HCT116 (cell line): ENCODE results near the gene IRAK2.

Experiments used
- ELF1 ChIP-seq: IDR thresholded peaks from 2 replicates; pipeline ENCODE4 v1.6.1; 2012; ENCODE audit warnings: low read depth, borderline replicate concordance
- EZH2phosphoT487 ChIP-seq: fragments of 200-600 bp; IDR thresholded peaks from 2 replicates; pipeline ENCODE4 v1.6.1; 2018; ENCODE audit warnings: antibody characterized with exemption, borderline replicate concordance
- POLR2A ChIP-seq: IDR thresholded peaks from 2 replicates; pipeline ENCODE4 v1.7.0; 2011; ENCODE audit warnings: borderline replicate concordance; ENCODE audit not compliant: insufficient read depth, insufficient read length; ENCODE audit errors: extremely low read depth
- RAD21 ChIP-seq: IDR thresholded peaks from 2 replicates; pipeline ENCODE4 v1.6.1; 2012; ENCODE audit warnings: low read depth, mild to moderate bottlenecking
- TCF7L2 ChIP-seq: IDR thresholded peaks from 2 replicates; pipeline ENCODE4 v1.7.0; 2011; ENCODE audit warnings: borderline replicate concordance, inconsistent platforms; ENCODE audit not compliant: insufficient read depth, insufficient read length; ENCODE audit errors: extremely low read depth
- YY1 ChIP-seq: IDR thresholded peaks from 2 replicates; pipeline ENCODE4 v1.6.1; 2011; ENCODE audit warnings: low read length, low read depth, moderate library complexity, mild to moderate bottlenecking; ENCODE audit not compliant: insufficient replicate concordance; ENCODE audit errors: extremely low read depth
- ZBTB33 ChIP-seq: IDR thresholded peaks from 2 replicates; pipeline ENCODE4 v1.6.1; 2011; ENCODE audit warnings: mild to moderate bottlenecking, low read length, moderate library complexity; ENCODE audit not compliant: insufficient replicate concordance; ENCODE audit errors: extremely low read depth
- TF ChIP-seq, protein P1 (sequence below), 3 experiments: fragments of 200-600 bp in 1 of 3; sonication (generic) in 1 of 3; IDR thresholded peaks in 2 of 3; conservative IDR thresholded peaks in 1 of 3; 2 replicates each; pipeline ENCODE4 v1.5.1; 2012 to 2017; ENCODE audit warnings: low read depth in 2 of 3, low read length in 2 of 3, antibody characterized with exemption in 1 of 3, borderline replicate concordance in 1 of 3, control low read depth in 1 of 3, mild to moderate bottlenecking in 1 of 3, mixed read lengths in 1 of 3, mixed run types in 1 of 3, moderate library complexity in 1 of 3; ENCODE audit not compliant: insufficient read depth in 1 of 3
- TF ChIP-seq, protein P2 (sequence below): IDR thresholded peaks from 2 replicates; pipeline ENCODE4 v1.6.1; 2012; ENCODE audit warnings: low read depth
- TF ChIP-seq, protein P3 (sequence below): IDR thresholded peaks from 2 replicates; pipeline ENCODE4 v1.6.1; 2012

DNA sequence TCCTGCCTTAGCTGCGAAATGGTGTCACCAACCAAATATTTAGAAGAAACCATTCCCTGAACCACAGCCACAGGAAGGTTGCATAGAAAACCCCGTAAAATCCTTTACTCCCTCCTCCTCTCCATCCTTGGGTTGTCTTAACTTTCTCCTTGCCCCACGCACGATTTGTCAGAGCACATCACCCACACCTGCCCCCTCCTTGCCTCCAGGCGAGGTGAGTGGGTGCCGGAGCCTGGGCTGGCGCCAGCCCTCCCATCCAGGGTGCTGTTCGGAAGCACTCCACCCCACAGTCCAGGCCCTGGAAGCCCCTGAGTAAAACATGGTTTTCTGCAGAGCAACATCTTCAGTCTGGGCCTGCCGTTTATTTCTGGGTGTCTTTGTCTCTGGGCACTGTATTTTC, 124.4 kb downstream of the IRAK2 start:
- TF ChIP-seq TCF7L2 = no peak
- TF ChIP-seq ZBTB33 = no peak
- TF ChIP-seq, protein P1, sequence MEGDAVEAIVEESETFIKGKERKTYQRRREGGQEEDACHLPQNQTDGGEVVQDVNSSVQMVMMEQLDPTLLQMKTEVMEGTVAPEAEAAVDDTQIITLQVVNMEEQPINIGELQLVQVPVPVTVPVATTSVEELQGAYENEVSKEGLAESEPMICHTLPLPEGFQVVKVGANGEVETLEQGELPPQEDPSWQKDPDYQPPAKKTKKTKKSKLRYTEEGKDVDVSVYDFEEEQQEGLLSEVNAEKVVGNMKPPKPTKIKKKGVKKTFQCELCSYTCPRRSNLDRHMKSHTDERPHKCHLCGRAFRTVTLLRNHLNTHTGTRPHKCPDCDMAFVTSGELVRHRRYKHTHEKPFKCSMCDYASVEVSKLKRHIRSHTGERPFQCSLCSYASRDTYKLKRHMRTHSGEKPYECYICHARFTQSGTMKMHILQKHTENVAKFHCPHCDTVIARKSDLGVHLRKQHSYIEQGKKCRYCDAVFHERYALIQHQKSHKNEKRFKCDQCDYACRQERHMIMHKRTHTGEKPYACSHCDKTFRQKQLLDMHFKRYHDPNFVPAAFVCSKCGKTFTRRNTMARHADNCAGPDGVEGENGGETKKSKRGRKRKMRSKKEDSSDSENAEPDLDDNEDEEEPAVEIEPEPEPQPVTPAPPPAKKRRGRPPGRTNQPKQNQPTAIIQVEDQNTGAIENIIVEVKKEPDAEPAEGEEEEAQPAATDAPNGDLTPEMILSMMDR (IDR thresholded peaks at IDR 0.05 in 2 of 3, conservative IDR thresholded peaks at IDR 0.05 in 1 of 3; ENCODE audit: borderline replicate concordance in 1 of 3, insufficient read depth in 1 of 3, low read depth in 2 of 3, low read length in 2 of 3) = no peak
- no peak for TF ChIP-seq POLR2A
- TF ChIP-seq YY1 = no peak
- no peak for TF ChIP-seq EZH2phosphoT487
- no peak for TF ChIP-seq ELF1
- TF ChIP-seq RAD21 = no peak
- TF ChIP-seq, protein P2, sequence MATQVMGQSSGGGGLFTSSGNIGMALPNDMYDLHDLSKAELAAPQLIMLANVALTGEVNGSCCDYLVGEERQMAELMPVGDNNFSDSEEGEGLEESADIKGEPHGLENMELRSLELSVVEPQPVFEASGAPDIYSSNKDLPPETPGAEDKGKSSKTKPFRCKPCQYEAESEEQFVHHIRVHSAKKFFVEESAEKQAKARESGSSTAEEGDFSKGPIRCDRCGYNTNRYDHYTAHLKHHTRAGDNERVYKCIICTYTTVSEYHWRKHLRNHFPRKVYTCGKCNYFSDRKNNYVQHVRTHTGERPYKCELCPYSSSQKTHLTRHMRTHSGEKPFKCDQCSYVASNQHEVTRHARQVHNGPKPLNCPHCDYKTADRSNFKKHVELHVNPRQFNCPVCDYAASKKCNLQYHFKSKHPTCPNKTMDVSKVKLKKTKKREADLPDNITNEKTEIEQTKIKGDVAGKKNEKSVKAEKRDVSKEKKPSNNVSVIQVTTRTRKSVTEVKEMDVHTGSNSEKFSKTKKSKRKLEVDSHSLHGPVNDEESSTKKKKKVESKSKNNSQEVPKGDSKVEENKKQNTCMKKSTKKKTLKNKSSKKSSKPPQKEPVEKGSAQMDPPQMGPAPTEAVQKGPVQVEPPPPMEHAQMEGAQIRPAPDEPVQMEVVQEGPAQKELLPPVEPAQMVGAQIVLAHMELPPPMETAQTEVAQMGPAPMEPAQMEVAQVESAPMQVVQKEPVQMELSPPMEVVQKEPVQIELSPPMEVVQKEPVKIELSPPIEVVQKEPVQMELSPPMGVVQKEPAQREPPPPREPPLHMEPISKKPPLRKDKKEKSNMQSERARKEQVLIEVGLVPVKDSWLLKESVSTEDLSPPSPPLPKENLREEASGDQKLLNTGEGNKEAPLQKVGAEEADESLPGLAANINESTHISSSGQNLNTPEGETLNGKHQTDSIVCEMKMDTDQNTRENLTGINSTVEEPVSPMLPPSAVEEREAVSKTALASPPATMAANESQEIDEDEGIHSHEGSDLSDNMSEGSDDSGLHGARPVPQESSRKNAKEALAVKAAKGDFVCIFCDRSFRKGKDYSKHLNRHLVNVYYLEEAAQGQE = no peak
- TF ChIP-seq, protein P3, sequence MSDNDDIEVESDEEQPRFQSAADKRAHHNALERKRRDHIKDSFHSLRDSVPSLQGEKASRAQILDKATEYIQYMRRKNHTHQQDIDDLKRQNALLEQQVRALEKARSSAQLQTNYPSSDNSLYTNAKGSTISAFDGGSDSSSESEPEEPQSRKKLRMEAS = no peak
